ENCODE results near the gene TLCD5. TPM values are rescaled to one million over a fixed set of nuclear protein-coding genes. Genes with fewer than 3 reads are reported as not detected.

The TLCD5 gene
- total RNA-seq, 1 donor from 2014 or later = 1.0 TPM

DNA sequence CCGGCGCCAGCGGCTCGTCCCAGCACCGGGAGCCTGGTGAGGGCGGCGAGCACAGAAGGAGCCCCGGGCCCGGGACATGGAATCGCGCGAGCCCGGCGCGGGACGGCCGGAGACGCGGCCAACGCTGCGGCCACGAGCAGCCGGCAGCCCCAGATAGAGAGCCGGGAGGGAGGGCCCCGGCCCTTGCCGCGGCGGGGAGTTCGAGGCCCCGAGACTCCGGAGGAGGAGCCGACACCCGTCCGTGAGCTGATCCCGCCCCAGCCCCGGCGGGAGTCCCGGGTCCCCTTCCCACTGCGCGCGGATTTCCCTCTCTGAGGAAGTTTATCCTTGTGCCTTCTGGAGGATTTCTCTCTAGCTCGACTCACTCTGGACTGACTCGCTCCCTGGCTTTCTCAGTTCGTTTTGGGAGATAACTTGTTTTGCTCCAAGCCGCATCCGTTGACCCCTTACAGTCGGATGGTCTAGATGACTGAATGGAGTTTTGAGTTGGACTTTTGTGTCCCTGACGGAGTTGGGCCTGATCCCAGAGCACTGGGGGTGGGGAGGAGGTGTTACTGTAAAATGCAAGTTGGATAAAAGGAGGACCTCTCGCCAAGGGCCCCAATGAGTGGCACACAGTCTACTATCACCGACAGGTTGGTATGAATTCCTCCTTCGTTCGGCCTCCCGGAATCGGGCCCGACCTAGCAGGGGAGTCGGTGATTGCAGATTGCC is 11.7 kb downstream of the TLCD5 start:
- intact Hi-C loops (cut with micrococcal nuclease) = loop anchor here (1.0 to 10.0 kb wide), 5 partner anchors 8 to 956 kb away; partner anchors contain the start of genes NECTIN1, SC5D and TBCEL

DNA sequence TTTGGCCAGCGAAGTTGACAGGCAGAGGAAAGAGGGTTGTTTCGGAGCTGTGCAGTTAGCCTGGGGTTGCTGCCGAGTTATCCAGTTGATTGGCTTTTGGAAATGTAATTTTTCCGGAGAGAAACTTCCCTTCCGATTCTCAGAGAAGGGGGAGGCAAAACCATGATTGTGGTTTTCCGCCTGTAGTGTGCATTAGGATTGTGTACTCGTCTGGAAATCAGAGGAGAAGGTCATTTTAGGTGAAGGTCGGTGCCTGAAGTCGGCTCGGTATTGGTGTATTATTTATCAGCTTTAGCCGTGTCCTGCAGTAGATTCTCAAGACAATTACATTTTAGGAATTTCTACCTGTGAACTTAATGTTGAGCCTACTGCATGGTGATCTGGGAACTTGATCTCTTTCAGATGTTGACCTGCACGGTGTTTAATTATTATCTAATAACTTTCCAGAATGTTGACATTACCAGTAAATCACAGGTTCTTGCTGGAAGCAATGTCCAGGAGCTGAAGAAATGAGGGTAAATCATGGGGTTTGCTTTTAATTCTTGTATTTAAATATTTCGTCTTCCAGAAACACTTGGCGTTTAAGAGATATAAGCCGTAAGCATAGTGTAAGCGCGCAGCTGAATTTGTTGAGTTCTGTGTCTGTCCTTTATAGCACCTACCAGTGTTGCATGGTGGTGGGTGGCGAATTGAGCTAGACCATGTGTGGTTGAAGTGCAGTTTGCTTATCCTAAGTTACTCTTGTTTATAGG is 12.4 kb downstream of the TLCD5 start:
- intact Hi-C loops (cut with micrococcal nuclease) = loop anchor here (5.0 to 10.0 kb wide), 2 partner anchors 95 to 687 kb away; partner anchors contain the start of gene TBCEL

DNA sequence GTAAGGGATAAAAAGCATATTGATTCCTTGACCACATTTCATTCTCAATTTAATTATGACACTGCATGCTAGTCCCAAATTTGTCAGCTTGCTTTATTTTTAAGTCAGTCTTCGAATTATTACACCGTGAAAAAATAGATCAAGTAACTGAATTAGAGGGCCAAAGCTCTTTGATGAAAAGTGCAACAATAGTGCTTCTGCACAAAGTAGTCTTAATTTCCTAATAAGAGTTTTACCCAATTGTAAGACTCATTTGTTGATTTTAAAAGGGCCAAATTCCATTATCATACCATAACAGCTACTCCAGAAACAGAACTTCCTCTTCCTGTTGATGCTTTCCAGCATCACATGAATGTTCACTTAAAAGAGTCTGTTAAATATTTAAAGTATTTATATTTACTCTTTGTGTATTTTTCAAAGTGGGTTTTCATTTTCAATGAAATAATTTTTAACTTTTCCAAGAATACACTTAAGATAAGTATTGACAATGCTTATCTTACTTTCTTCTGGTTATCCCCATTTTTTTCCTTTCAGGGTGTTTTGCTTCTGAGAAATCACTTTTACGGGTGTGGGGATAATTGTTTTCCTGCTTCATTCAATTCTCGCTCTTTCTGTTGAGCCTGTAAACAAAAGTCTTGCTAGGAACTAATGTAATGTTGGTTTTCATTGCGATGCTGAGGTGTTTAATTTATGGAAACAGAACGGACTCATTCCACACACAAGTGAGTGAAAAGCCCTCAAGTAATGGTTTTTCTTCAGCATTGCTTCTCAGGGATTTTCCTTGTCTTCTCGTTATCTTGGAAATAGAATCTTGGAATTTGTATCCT is 13.2 kb downstream of the TLCD5 start:
- intact Hi-C loops (cut with micrococcal nuclease) = loop anchor here (5.0 to 10.0 kb wide), 2 partner anchors 94 to 686 kb away; partner anchors contain the start of gene TBCEL

DNA sequence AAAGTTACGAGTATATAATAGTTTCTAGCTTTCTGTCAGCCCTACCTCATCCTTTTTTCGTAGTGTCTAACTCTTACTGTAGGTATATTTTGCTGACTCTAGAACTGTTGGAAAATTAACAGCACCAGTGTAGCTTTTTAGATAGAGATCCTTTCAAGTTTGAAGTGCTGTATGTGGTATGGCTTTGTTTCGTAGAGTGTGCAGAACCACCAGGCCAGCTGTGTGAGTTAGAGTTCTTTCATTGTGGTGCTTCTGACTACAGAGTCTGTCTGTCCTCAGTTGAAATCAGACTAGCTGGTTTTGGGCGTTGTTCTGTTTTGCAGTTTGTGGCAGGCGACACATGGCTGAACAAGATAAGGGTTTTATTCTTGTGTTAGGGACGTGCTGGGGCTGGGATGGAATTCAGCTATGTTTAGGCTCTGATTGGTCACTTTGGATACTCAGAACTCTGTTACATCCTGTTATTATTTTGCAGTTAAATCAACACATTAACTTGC is 14.3 kb downstream of the TLCD5 start:
- intact Hi-C loops (cut with micrococcal nuclease) = loop anchor here (5.0 to 10.0 kb wide), 2 partner anchors 93 to 685 kb away; partner anchors contain the start of gene TBCEL

DNA sequence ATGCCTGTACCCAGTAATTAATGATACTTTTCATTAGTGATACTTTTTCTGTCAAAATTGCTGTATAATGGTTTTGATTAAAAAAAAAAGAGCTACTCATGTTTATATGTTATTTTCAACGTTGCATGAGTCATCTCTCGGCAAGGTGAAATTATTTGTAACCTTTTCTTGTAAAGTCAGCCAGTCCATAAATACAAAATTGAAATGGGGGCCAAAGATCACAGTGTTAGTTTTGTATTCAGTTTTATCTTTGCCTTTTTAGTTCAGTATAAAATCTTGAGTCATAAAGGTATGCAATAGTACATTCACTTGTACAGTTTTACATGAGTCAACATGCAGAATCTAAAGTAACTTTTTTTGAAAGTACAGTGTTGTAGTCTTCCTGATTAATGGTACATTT is 15.4 kb downstream of the TLCD5 start:
- intact Hi-C loops (cut with micrococcal nuclease) = loop anchor here (10.0 kb wide), 1 partner anchor 1124 kb away; no protein-coding TSS in a partner anchor

DNA sequence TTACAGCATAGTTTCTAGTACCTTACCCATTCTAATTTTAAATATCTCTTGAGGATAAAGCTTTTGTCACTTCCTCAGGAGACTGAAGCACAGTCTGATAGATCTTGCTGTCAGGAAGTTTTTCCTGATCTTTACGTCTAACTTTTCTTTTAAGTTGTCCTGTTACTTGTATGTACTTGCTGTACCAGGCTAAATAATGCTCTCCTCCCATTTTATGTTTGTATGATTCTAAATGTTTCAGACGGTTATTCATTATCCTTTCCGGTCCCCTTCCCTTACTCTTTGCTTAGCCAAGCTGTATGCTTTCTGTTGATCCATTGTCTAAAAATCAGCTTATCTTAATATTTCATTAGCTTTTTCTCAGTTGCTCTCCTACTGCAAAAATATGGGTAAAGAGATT is 17.1 kb downstream of the TLCD5 start:
- intact Hi-C loops (cut with micrococcal nuclease) = loop anchor here (10.0 kb wide), 1 partner anchor 1123 kb away; no protein-coding TSS in a partner anchor

DNA sequence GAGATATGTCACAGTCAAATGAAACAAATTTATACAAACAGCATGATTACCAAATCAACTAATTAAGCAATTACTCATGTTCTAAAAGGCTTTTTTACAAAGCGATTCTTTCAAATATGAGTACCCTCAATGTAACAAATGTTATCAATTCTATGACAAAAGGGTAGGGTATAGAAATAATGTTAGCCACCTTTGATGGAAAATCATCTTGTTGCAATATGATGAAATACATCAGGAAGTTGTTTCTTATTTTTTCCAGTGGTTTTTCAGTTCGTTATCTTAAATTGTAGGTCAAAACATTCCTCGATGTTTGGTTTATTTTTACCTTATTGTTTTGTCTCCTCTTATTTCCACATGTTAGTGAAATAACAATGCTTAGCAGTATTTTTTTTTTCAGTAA is 17.6 kb downstream of the TLCD5 start:
- intact Hi-C loops (cut with micrococcal nuclease) = loop anchor here (10.0 kb wide), 1 partner anchor 1122 kb away; no protein-coding TSS in a partner anchor

- intact Hi-C loops (cut with micrococcal nuclease) = loop anchor here (10.0 kb wide), 1 partner anchor 1121 kb away; no protein-coding TSS in a partner anchor
Observed at GRCh38 chr11:120343429-120343828, 18.3 kb downstream of the TLCD5 start.

GRCh38 chr11:120344302-120345004 is 19.4 kb downstream of the TLCD5 start:
- intact Hi-C loops (cut with micrococcal nuclease) = loop anchor here (1.0 to 10.0 kb wide), 3 partner anchors 8 to 1120 kb away; partner anchors contain the start of gene ARHGEF12

DNA sequence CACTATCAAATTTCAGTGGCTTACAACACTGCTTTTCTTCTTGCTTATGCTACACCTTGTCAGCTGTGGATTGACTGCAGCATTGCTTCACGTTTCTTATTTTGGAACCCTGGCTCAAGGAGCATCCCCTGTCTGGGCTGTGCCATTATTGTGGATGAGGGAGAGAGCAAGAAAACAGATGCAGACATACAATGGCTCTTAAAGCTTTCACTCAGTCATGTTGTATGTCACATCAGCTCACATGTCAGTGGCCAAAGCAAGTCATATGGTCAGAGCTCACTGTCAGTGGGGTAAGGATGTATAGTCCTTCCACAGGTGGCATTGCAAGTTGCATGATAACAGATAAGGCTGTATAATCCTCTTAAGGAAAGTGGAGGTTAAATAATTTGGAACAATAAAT is 21.1 kb downstream of the TLCD5 start:
- intact Hi-C loops (cut with micrococcal nuclease) = loop anchor here (10.0 kb wide), 1 partner anchor 1119 kb away; no protein-coding TSS in a partner anchor

DNA sequence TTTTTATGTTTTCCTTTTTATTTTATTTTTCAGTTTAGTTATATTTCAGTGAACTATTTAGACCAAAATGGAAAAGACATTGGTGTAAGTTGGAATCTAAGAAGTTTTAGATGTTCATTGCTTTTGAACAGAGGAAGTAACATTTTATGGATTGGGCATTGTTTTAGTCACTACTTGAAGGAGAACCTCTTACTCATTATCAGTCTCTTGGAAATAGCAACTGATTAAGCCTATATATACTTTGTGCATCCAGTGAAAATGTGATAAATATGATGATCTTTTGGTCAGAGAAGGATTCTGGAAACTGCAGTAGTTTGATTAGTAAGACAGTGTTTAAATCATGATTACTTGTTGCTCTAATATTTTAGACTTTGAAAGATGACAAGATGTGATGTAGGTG is 25.5 kb downstream of the TLCD5 start:
- intact Hi-C loops (cut with micrococcal nuclease) = no loop called here

DNA sequence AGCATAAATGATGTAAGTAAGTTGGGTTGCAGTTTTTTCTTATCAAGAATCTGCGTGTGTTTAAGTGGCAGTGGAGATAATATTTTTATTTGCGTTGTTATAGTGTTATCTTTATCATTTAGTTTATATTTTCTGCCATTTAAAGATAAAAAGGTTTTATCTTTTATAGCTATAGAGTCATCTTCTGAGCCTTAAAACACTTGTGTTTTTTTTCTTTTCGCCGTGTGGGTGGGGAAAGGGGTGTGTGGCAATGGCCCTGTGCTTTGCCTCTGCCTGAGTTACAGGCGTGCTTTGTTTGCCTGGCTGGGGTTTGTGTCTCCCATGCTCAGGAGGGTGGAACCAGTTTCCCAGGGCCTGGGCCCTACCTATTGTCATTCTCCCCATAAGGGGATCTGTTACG is 27.3 kb downstream of the TLCD5 start:
- intact Hi-C loops (cut with micrococcal nuclease) = no loop called here

- intact Hi-C loops (cut with micrococcal nuclease) = no loop called here
Observed at GRCh38 chr11:120354068-120354467, 29.0 kb downstream of the TLCD5 start.

GRCh38 chr11:120354779-120355178 is 29.7 kb downstream of the TLCD5 start:
- intact Hi-C loops (cut with micrococcal nuclease) = no loop called here

- intact Hi-C loops (cut with micrococcal nuclease) = no loop called here
Observed at GRCh38 chr11:120357620-120358019, 32.5 kb downstream of the TLCD5 start.

DNA sequence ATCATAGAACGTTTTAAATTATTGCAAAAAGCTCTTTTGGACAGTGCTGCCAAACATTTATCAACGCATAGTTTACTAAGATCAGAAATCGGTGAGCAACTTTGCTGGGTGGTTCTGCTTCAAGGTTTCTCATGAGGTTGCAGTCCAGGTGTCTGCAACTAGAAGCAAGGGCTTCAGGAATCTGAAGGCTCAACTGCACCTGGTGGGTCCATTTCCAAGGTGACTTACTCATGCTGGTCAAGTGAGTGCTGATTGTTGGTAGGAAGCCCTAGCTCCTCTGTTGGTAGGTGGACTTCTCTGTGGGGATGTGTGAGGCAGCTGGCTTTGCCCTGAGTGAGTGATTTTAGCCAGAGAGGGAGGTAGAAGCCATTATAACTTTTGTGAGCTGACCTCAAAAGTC is 33.6 kb downstream of the TLCD5 start:
- intact Hi-C loops (cut with micrococcal nuclease) = no loop called here

GRCh38 chr11:120363436-120363835 is 38.3 kb downstream of the TLCD5 start:
- intact Hi-C loops (cut with micrococcal nuclease) = no loop called here

DNA sequence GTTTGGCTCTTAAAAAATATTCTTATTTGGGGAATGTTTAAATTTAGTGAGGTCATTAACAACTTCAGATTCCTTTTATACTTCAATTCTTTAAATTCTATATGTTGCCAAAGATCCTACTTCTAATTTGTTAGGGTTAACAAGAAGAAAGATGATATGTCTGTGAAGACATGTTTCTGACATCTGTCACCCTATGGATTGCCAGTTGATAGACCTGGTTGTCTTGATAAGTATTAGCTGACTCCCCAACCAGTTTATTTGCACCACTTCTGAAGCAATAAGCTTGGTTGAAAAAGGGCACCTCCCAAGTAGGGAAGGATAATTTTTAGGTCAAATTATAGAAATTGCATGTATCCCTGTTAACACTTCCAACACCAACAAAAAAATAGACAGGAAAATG is 40.4 kb downstream of the TLCD5 start:
- intact Hi-C loops (cut with micrococcal nuclease) = no loop called here

DNA sequence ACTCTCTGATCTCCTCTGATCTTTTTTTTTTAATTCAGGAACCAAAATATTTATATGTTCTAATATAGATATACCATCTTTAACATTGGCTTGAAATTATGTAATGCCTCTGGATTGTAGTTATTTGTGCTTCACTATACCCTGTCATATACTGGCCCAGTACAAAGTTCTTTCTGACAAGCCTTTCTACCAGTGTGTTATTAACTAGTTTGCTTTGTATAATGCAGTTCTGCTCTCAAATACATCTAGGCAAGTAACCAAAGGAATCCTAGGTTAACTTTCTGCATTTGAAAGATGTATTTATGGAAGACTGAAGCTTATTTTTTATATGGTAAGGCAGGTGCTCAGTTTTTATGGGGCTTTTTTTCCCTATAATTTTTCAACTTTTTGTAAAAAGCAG is 47.2 kb downstream of the TLCD5 start:
- intact Hi-C loops (cut with micrococcal nuclease) = no loop called here

DNA sequence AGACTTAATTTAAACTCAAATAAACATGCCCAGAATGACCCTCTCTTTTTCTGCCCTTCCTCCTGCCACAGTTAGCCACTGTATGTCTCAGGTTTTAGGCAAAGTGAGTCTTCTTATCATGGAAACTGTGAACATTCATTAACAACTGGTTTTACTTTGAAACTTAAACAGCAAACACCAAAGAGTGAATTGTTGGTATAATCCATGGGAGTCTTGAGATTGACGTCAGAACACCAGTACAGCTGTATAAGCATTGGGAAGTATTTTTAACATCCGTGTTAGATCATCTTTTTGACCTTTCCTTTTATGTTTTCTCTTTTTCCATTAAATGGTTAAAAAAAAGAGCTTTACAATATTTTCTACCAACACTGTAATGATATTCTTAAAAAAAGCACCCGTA is 50.0 kb downstream of the TLCD5 start:
- intact Hi-C loops (cut with micrococcal nuclease) = no loop called here
